ENCODE measurements around the gene DPM2. TPM values are rescaled to one million over a fixed set of nuclear protein-coding genes. Genes with fewer than 3 reads are reported as not detected.

Gene DPM2
- total RNA-seq, 6 experiments from 2014 or later, result 10.6 to 19.1 (median 13.9) TPM

DNA sequence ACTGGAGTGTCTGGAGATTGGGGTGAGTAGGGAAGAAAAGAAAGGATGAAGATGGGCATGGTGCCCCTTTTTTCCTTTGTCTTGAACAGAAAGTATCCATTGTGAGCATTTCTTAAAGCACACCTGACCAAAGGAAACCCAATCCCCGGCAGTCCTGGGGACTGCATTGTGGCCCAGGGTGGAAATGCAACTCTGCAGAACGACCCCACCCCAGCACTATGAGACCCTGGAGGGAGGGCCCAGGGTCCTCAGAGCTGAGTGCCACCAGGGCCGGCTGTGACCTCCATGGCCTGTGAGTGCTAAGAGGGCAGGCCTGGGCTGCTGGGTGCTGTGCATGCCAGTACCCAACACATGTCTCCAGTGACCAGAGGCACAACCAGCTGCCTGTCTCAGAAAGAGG is 24.6 kb upstream of the DPM2 start:
- DNase-seq (no peak), ATAC-seq (no peak)
- TF ChIP-seq, protein P1, sequence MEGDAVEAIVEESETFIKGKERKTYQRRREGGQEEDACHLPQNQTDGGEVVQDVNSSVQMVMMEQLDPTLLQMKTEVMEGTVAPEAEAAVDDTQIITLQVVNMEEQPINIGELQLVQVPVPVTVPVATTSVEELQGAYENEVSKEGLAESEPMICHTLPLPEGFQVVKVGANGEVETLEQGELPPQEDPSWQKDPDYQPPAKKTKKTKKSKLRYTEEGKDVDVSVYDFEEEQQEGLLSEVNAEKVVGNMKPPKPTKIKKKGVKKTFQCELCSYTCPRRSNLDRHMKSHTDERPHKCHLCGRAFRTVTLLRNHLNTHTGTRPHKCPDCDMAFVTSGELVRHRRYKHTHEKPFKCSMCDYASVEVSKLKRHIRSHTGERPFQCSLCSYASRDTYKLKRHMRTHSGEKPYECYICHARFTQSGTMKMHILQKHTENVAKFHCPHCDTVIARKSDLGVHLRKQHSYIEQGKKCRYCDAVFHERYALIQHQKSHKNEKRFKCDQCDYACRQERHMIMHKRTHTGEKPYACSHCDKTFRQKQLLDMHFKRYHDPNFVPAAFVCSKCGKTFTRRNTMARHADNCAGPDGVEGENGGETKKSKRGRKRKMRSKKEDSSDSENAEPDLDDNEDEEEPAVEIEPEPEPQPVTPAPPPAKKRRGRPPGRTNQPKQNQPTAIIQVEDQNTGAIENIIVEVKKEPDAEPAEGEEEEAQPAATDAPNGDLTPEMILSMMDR (IDR thresholded peaks at IDR 0.05), result no peak
- TF ChIP-seq POLR2A (IDR thresholded peaks at IDR 0.05), result no peak
- intact Hi-C loops (cut with DNase I), result no loop called here
- Histone ChIP-seq H3K9me3 (no peaks in the 10 kb centered on the region), H3K4me3 (no peak overlapping the region), H3K27ac (peak overlapping the region in 1 of 3 donors; percentile 62), H3K27me3 (no peaks in the 10 kb centered on the region), H3K36me3 (no peaks in the 10 kb centered on the region), H3K4me1 (peaks cover 0 to 78% (median 37%) of the 10 kb centered on the region in 4 donors)
- no CpG with 5 or more reads among the region's 3 CpGs for WGBS (ENCODE audit: insufficient coverage, low coverage, low lambda C conversion rate, missing lambda C conversion rate)

DNA sequence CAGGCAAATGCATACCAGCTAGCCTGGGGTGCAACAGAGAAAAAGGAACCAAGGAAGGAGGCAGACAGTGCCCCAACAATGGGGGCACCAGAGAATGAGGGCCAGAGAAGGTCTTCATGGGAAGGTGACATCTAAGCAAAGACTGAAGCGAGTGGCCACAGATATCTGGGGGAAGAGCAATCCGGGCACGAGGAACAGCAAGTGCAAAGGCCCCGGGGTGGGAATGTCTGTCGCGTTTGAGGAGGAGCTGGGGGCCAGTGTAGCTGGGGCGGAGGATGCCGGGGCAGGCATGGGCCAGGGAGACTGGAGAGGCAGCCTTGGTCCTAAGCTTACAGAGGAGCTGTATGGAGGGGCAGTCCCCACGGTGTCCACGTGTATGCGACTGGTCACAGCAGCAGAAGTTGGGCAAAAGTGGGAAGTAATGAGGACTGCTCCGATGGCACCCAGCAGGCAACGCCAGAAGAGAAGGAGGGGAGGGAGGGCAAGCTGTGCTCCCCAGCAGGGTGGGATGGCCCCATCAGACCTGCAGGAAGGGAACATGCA is 24.0 kb upstream of the DPM2 start:
- H3K27me3 ChIP-seq, result no peaks in the 10 kb centered on the region
- H3K9me3 ChIP-seq, result no peaks in the 10 kb centered on the region
- H3K4me1 ChIP-seq, result peaks cover 0 to 78% (median 34%) of the 10 kb centered on the region in 4 donors
- DNase-seq (no peak), ATAC-seq (no peak)
- TF ChIP-seq, protein P1 (IDR thresholded peaks at IDR 0.05), result no peak
- no peak for TF ChIP-seq POLR2A (IDR thresholded peaks at IDR 0.05)
- no peak overlapping the region for H3K27ac ChIP-seq
- 87% methylated on average over 9 of the region's 13 CpGs for WGBS (ENCODE audit: insufficient coverage, low coverage, low lambda C conversion rate, missing lambda C conversion rate)
- intact Hi-C loops (cut with DNase I), result no loop called here
- no peak overlapping the region for H3K4me3 ChIP-seq
- no peaks in the 10 kb centered on the region for H3K36me3 ChIP-seq

DNA sequence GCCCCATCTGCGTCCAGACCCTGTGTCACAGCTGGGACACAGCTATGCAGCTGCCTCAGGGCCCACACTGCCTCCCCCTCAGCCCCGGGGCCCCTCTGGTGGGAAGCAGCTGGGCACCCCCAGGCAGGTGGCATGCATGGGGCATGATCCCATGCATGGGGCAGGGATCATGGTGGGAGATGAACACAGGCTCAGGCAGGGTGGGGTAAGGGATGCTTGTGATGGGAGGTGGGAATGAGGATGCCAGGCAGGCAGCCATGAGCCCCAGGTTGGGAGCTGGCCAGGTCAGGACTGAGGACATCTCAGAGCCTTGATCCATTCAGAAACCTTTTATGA is 23.5 kb upstream of the DPM2 start:
- no CpG with 5 or more reads among the region's 2 CpGs for WGBS (ENCODE audit: insufficient coverage, low coverage, low lambda C conversion rate, missing lambda C conversion rate)
- DNase-seq, result no peak
- no peak overlapping the region for H3K27ac ChIP-seq

DNA sequence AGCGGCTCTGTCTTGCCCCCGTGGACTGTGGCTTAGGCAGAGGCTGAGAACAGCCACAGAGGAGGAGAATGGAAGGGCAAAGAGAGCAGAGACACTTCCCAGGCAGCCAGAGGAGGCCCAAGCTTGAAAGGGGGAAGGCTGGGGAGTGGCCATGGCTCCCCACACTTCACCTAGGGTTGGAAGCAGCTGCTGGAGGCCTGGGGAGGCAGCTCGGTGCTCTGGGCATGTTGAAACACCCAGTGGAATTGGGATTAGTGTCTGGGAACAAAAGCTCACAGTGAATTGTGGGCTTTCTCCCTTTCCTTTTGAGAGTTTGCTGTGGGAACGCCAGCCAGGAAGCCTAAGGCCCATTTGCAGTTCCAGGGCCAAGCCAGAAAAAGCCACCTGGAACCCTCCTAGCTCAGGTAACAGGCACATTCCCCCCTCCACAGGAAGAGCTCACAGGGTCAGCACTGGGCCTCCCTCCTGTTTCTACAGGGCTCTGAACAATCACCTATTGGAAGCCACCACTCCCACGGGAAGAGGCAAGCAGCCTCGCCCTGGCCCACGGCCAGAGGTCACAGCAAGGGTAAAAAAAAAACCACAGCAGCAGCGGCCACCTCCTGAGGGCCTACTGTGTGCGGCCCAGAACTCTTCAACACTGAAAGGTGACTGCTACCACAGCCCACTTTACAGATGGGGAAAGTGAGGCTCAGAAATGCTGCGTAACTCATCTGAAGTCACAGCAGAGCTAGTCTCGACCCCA is 22.9 kb upstream of the DPM2 start:
- TF ChIP-seq, protein P1 (IDR thresholded peaks at IDR 0.05), result no peak
- TF ChIP-seq POLR2A (IDR thresholded peaks at IDR 0.05), result no peak
- no peak overlapping the region for H3K4me3 ChIP-seq
- ATAC-seq (no peak), DNase-seq (peak in 1 of 3 donors; percentile 19)
- WGBS (ENCODE audit: insufficient coverage, low coverage, low lambda C conversion rate, missing lambda C conversion rate), result 40% methylated on average over 4 of the region's 11 CpGs
- no peaks in the 10 kb centered on the region for H3K9me3 ChIP-seq
- H3K27me3 ChIP-seq, result no peaks in the 10 kb centered on the region
- H3K4me1 ChIP-seq, result peaks cover 0 to 78% (median 29%) of the 10 kb centered on the region in 4 donors
- intact Hi-C loops (cut with DNase I), result no loop called here
- H3K36me3 ChIP-seq, result no peaks in the 10 kb centered on the region
- H3K27ac ChIP-seq, result no peak overlapping the region

More for the DNA sequence above, 23.5 kb upstream of the DPM2 start:
- Histone ChIP-seq H3K4me3 (no peak overlapping the region), H3K9me3 (no peaks in the 10 kb centered on the region), H3K4me1 (peaks cover 0 to 78% (median 32%) of the 10 kb centered on the region in 4 donors), H3K36me3 (no peaks in the 10 kb centered on the region), H3K27me3 (no peaks in the 10 kb centered on the region)
- intact Hi-C loops (cut with DNase I), result no loop called here
- no peak for TF ChIP-seq POLR2A (IDR thresholded peaks at IDR 0.05)
- TF ChIP-seq, protein P1 (IDR thresholded peaks at IDR 0.05), result no peak
- ATAC-seq, result no peak
